Stomach (tissue), 9 donors: ENCODE measurements around the gene SCFD2. TPM values are rescaled to one million over a fixed set of nuclear protein-coding genes. Genes with fewer than 3 reads are reported as not detected.
A peak's percentile ranks its signal among the peaks of the same experiment; 100 is the strongest.

Source experiments
- DNase-seq, 2 donors: peaks; one replicate each; pipeline versions ENCODE4 v3.0.0 to v3.0.0-alpha.2; 2013 to 2019
- H3K27ac ChIP-seq, 5 donors: fragments of 200-600 bp in 4 of 5; sonication (generic) in 4 of 5; one replicate each; pipeline ENCODE4 v1.5.1; 2013 to 2019; ENCODE audit warnings: mild to moderate bottlenecking in 1 of 5, moderate library complexity in 1 of 5
- H3K27me3 ChIP-seq, 3 donors: fragments of 200-600 bp; sonication (generic); one replicate each; pipeline ENCODE4 v1.5.1; 2017 to 2019; ENCODE audit warnings: mixed run types in 1 of 3
- H3K36me3 ChIP-seq, 4 donors: fragments of 200-600 bp; sonication (generic); 1 replicate in 3 of 4; 2 replicates in 1 of 4; pipeline ENCODE4 v1.5.1; 2016 to 2019
- H3K4me1 ChIP-seq, 4 donors: fragments of 200-600 bp; sonication (generic); one replicate each; pipeline ENCODE4 v1.5.1; 2016 to 2019
- H3K4me3 ChIP-seq, 4 donors: fragments of 200-600 bp; sonication (generic) in 3 of 4; one replicate each; pipeline ENCODE4 v1.5.1; 2016 to 2019; ENCODE audit warnings: mild to moderate bottlenecking in 1 of 4
- H3K9me3 ChIP-seq, 4 donors: fragments of 200-600 bp; sonication (generic); one replicate each; pipeline ENCODE4 v1.5.1; 2016 to 2019
- CTCF ChIP-seq, 7 experiments: fragments of 450-650 bp in 4 of 7; fragments of 200-600 bp in 3 of 7; sonication (generic) in 3 of 7; IDR thresholded peaks; one replicate each; pipeline ENCODE4 v1.5.1; 2016 to 2019; ENCODE audit warnings: antibody characterized with exemption in 7 of 7, control low read depth in 2 of 7, mild to moderate bottlenecking in 1 of 7
- EP300 ChIP-seq: sonication (generic); formaldehyde crosslinking; IDR thresholded peaks from one replicate; pipeline ENCODE4 v1.6.1; 2017; ENCODE audit warnings: antibody characterized with exemption
- POLR2A ChIP-seq, 4 donors: fragments of 450-650 bp; IDR thresholded peaks; one replicate each; pipeline ENCODE4 v1.6.1; 2016; ENCODE audit warnings: antibody characterized with exemption in 4 of 4, control low read depth in 2 of 4, mild to moderate bottlenecking in 1 of 4, moderate library complexity in 1 of 4
- POLR2AphosphoS5 ChIP-seq, 3 donors: sonication (generic); formaldehyde crosslinking; IDR thresholded peaks; one replicate each; pipeline ENCODE4 v1.6.1; 2016; ENCODE audit warnings: antibody characterized with exemption in 3 of 3
- WGBS, 5 donors: extraction: QIAGEN DNeasy Blood & Tissue Kit in 3 of 5; methylation state at CpG; one replicate each; pipeline versions ENCODE4 v1.1.5 to v1.1.7; 2013 to 2018; 5-methylcytosine and 5-hydroxymethylcytosine counted together
- intact Hi-C: fragments of 100-400 bp; cut with DNase I; formaldehyde crosslinking; loops from one replicate; pipeline ENCODE4 v1.15.1; 2023; ENCODE audit warnings: low total_unique reads
- polyA plus RNA-seq, 3 donors: library from polyadenylated mRNA; stranded (reverse); fragments of 200-250 nt; gene quantifications; one replicate each; pipeline ENCODE4 v1.2.3, GENCODE V29; 2013
- total RNA-seq, 5 donors: library from RNA; depleted of rRNA; stranded (reverse); fragments of >200 nt; gene quantifications; one replicate each; pipeline versions ENCODE4 v1.1.0 to v1.2.3, GENCODE V29; 2014 to 2016
- donor health status: healthy with polysubstance abuse.
- donor health status: Bipolar disorder and iron deficiency.
- donor health status: healthy.

The SCFD2 gene
- total and polyA plus RNA-seq, 8 donors = 2.9 to 40.2 (median 11.1) TPM

GRCh38 chr4:53021754-53022512, 343.9 kb downstream of the SCFD2 start:
- no peak overlapping the region for H3K27ac ChIP-seq
- H3K4me1 ChIP-seq = peaks cover 0 to 23% (median 4%) of the 10 kb centered on the region in 4 donors
- H3K9me3 ChIP-seq = no peaks in the 10 kb centered on the region
- intact Hi-C loops = no loop called here
- DNase-seq = no peak
- 77 to 95% (median 83%) methylated on average over 2 of the region's 2 CpGs for WGBS, 5 donors
- H3K36me3 ChIP-seq = no peaks in the 10 kb centered on the region
- H3K27me3 ChIP-seq = no peaks in the 10 kb centered on the region
- H3K4me3 ChIP-seq = no peak overlapping the region
- TF ChIP-seq CTCF (IDR thresholded peaks at IDR 0.05) (no peak), EP300 (no peak), POLR2A (IDR thresholded peaks at IDR 0.05) (no peak), POLR2AphosphoS5 (IDR thresholded peaks at IDR 0.05) (no peak)

- Histone ChIP-seq H3K4me1 (peaks cover 0 to 23% (median 4%) of the 10 kb centered on the region in 4 donors), H3K4me3 (no peak overlapping the region), H3K36me3 (no peaks in the 10 kb centered on the region), H3K9me3 (no peaks in the 10 kb centered on the region), H3K27me3 (no peaks in the 10 kb centered on the region), H3K27ac (no peak overlapping the region)
- intact Hi-C loops = no loop called here
- 37 to 46% (median 41%) methylated on average over 6 of the region's 6 CpGs for WGBS, 5 donors
- peak in 1 of 2 donors; percentile 22 for DNase-seq
- TF ChIP-seq EP300 (no peak), CTCF (IDR thresholded peaks at IDR 0.05) (no peak), POLR2AphosphoS5 (IDR thresholded peaks at IDR 0.05) (no peak), POLR2A (IDR thresholded peaks at IDR 0.05) (no peak)
Measured at GRCh38 chr4:53019485-53020382, 346.1 kb downstream of the SCFD2 start.

- peaks cover 0 to 35% (median 7%) of the 10 kb centered on the region in 4 donors for H3K4me1 ChIP-seq
- H3K9me3 ChIP-seq = no peaks in the 10 kb centered on the region
- no peak overlapping the region for H3K4me3 ChIP-seq
- intact Hi-C loops = no loop called here
- no peak for TF ChIP-seq EP300
- TF ChIP-seq CTCF (IDR thresholded peaks at IDR 0.05) = no peak
- TF ChIP-seq POLR2A (IDR thresholded peaks at IDR 0.05) = no peak
- no peak for TF ChIP-seq POLR2AphosphoS5 (IDR thresholded peaks at IDR 0.05)
- no peaks in the 10 kb centered on the region for H3K36me3 ChIP-seq
- DNase-seq = no peak
- H3K27me3 ChIP-seq = no peaks in the 10 kb centered on the region
- 96 to 100% (median 98%) methylated on average over 3 of the region's 3 CpGs for WGBS, 5 donors
- no peak overlapping the region for H3K27ac ChIP-seq
Measured at GRCh38 chr4:53018471-53018870, 347.4 kb downstream of the SCFD2 start.

- no peaks in the 10 kb centered on the region for H3K9me3 ChIP-seq
- intact Hi-C loops = no loop called here
- WGBS, 5 donors = 76 to 78% (median 78%) methylated on average over 5 of the region's 5 CpGs
- DNase-seq = no peak
- no peak overlapping the region for H3K4me3 ChIP-seq
- H3K36me3 ChIP-seq = no peaks in the 10 kb centered on the region
- no peak overlapping the region for H3K27ac ChIP-seq
- TF ChIP-seq EP300 (no peak), POLR2AphosphoS5 (IDR thresholded peaks at IDR 0.05) (no peak), POLR2A (IDR thresholded peaks at IDR 0.05) (no peak), CTCF (IDR thresholded peaks at IDR 0.05) (no peak)
- peaks cover 0 to 45% (median 19%) of the 10 kb centered on the region in 4 donors for H3K4me1 ChIP-seq
- no peaks in the 10 kb centered on the region for H3K27me3 ChIP-seq
Measured at GRCh38 chr4:53016099-53016820, 349.6 kb downstream of the SCFD2 start.
